WTC11 (cell line): ENCODE data around the gene B2M. TPM values are rescaled to one million over a fixed set of nuclear protein-coding genes. Genes with fewer than 3 reads are reported as not detected.

Experiments used
- ATAC-seq: fragments of 200-7000 bp; cut with Tn5 transposase; 2 replicates; pipeline ENCODE4 v1.10.0; 2021; ENCODE audit warnings: mild to moderate bottlenecking, moderate library complexity
- CTCF ChIA-PET: fragments of 300-600 bp; sonication (Branson Sonifier 250); formaldehyde crosslinking; loops from one replicate; lab custom pipeline; 2021; ENCODE audit warnings: antibody characterized with exemption; lab: Charles Lee
- POLR2A ChIA-PET: fragments of 350-600 bp; sonication (Branson Sonifier 250); formaldehyde crosslinking; loops from one replicate; lab custom pipeline; 2021; ENCODE audit warnings: antibody characterized with exemption; lab: Charles Lee
- DNase-seq: peaks from one replicate; pipeline ENCODE4 v3.0.0; 2021; ENCODE audit warnings: low spot score
- H3K27ac Mint-ChIP-seq: 2 replicates; pipeline ENCODE4 v1.8.0; 2021; ENCODE audit warnings: mixed read lengths
- H3K27me3 Mint-ChIP-seq: 2 replicates; pipeline ENCODE4 v1.8.0; 2021; ENCODE audit warnings: low read depth, mild to moderate bottlenecking, moderate library complexity, mixed read lengths
- H3K36me3 Mint-ChIP-seq: 2 replicates; pipeline ENCODE4 v1.8.0; 2021; ENCODE audit warnings: mixed read lengths
- H3K4me1 Mint-ChIP-seq: 2 replicates; pipeline ENCODE4 v1.8.0; 2022; ENCODE audit warnings: mixed read lengths
- H3K4me3 Mint-ChIP-seq: 2 replicates; pipeline ENCODE4 v1.8.0; 2021; ENCODE audit warnings: mild to moderate bottlenecking, moderate library complexity, mixed read lengths
- H3K9me3 Mint-ChIP-seq: 2 replicates; pipeline ENCODE4 v1.8.0; 2021; ENCODE audit warnings: mixed read lengths
- AFF4 ChIP-seq: sonication (generic); formaldehyde crosslinking; IDR thresholded peaks from 2 replicates; pipeline ENCODE4 v1.8.1; 2023; ENCODE audit warnings: mild to moderate bottlenecking, missing genetic modification reagents, borderline replicate concordance
- GTF2I ChIP-seq: fragments of 250-450 bp; sonication (Bioruptor Pico); conservative IDR thresholded peaks from 2 replicates; pipeline ENCODE4 v1.4.0; 2021; ENCODE audit warnings: mild to moderate bottlenecking
- JAZF1 ChIP-seq: fragments of 250-450 bp; sonication (Bioruptor Pico); IDR thresholded peaks from 2 replicates; pipeline ENCODE4 v1.9.0; 2021; ENCODE audit warnings: moderate library complexity, mild to moderate bottlenecking, inconsistent platforms
- MXD4 ChIP-seq: fragments of 250-450 bp; sonication (Bioruptor Pico); IDR thresholded peaks from 2 replicates; pipeline ENCODE4 v1.8.0; 2021; ENCODE audit warnings: mild to moderate bottlenecking, moderate library complexity, borderline replicate concordance
- NFE2L1 ChIP-seq: sonication (generic); formaldehyde crosslinking; IDR thresholded peaks from 2 replicates; pipeline ENCODE4 v1.8.1; 2023; ENCODE audit warnings: missing genetic modification reagents
- NR2C2 ChIP-seq: sonication (generic); formaldehyde crosslinking; IDR thresholded peaks from 2 replicates; pipeline ENCODE4 v1.8.0; 2022; ENCODE audit warnings: mild to moderate bottlenecking, missing genetic modification reagents
- SMAD4 ChIP-seq: sonication (generic); formaldehyde crosslinking; IDR thresholded peaks from 2 replicates; pipeline ENCODE4 v1.8.0; 2022; ENCODE audit warnings: mild to moderate bottlenecking, missing genetic modification reagents
- SOX15 ChIP-seq: fragments of 250-450 bp; sonication (Bioruptor Pico); IDR thresholded peaks from 2 replicates; pipeline ENCODE4 v1.9.0; 2021; ENCODE audit warnings: mild to moderate bottlenecking
- TEAD4 ChIP-seq: sonication (generic); formaldehyde crosslinking; IDR thresholded peaks from 2 replicates; pipeline ENCODE4 v1.8.0; 2022; ENCODE audit warnings: mild to moderate bottlenecking, missing genetic modification reagents
- TP53 ChIP-seq: sonication (generic); formaldehyde crosslinking; IDR thresholded peaks from 2 replicates; pipeline ENCODE4 v1.8.1; 2023; ENCODE audit warnings: mild to moderate bottlenecking, missing genetic modification reagents
- USF2 ChIP-seq: sonication (generic); formaldehyde crosslinking; IDR thresholded peaks from 2 replicates; pipeline ENCODE4 v1.8.1; 2023; ENCODE audit warnings: mild to moderate bottlenecking, missing genetic modification reagents, moderate library complexity
- ZBTB21 ChIP-seq: sonication (generic); formaldehyde crosslinking; IDR thresholded peaks from 2 replicates; pipeline ENCODE4 v1.8.1; 2023; ENCODE audit warnings: mild to moderate bottlenecking, missing genetic modification reagents, borderline replicate concordance
- ZNF138 ChIP-seq: sonication (generic); formaldehyde crosslinking; conservative IDR thresholded peaks from 2 replicates; pipeline ENCODE4 v1.8.1; 2022; ENCODE audit warnings: mild to moderate bottlenecking, moderate library complexity, missing genetic modification reagents
- ZNF317 ChIP-seq: sonication (generic); formaldehyde crosslinking; IDR thresholded peaks from 2 replicates; pipeline ENCODE4 v1.8.1; 2023; ENCODE audit warnings: low read depth, mild to moderate bottlenecking, moderate library complexity, missing genetic modification reagents, borderline replicate concordance
- ZNF425 ChIP-seq: fragments of 250-450 bp; sonication (Bioruptor Pico); conservative IDR thresholded peaks from 2 replicates; pipeline ENCODE4 v1.9.0; 2021; ENCODE audit warnings: mild to moderate bottlenecking
- total RNA-seq: library from RNA; stranded (reverse); gene quantifications from 3 replicates; pipeline ENCODE4 v1.2.3, GENCODE V29; 2021
- TF ChIP-seq, protein P1 (sequence below): sonication (generic); formaldehyde crosslinking; IDR thresholded peaks from 2 replicates; pipeline ENCODE4 v1.8.1; 2022; ENCODE audit warnings: mild to moderate bottlenecking, moderate library complexity, missing genetic modification reagents
- TF ChIP-seq, protein P2 (sequence below): fragments of 250-450 bp; sonication (Bioruptor Pico); IDR thresholded peaks from 2 replicates; pipeline ENCODE4 v2.1.2; 2022; ENCODE audit warnings: mild to moderate bottlenecking, moderate library complexity

B2M gene
- total RNA-seq, 1 experiment from 2014 or later, result 88.2 TPM

DNA sequence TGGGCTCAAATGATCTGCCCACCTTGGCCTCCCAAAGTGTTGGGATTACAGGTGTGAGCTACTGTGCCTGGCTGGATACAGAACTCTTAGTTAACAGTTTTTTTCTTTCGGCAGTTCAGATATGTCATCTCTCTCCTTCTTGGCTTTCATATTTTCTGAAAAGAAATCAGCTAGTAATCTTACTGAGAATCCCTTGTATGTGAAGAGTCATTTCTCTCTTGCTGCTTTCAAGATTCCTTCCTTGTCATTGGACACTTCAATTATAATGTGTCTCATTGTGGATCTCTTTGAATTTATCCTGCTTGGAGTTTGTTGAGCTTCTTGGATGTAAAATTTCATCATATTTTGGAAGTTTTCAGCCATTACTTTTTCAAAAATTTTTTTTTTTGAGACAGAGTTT lies 42.0 kb downstream of the B2M start (continued):
- TF ChIP-seq TP53 (CRISPR knock-in tag) (no peak), USF2 (CRISPR knock-in tag) (no peak), NFE2L1 (CRISPR knock-in tag) (no peak), ZNF425 (no peak), JAZF1 (no peak), ZNF138 (CRISPR knock-in tag) (no peak), TEAD4 (CRISPR knock-in tag) (no peak), ZBTB21 (no peak)
- TF ChIP-seq, protein P1, sequence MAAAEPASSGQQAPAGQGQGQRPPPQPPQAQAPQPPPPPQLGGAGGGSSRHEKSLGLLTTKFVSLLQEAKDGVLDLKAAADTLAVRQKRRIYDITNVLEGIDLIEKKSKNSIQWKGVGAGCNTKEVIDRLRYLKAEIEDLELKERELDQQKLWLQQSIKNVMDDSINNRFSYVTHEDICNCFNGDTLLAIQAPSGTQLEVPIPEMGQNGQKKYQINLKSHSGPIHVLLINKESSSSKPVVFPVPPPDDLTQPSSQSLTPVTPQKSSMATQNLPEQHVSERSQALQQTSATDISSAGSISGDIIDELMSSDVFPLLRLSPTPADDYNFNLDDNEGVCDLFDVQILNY (CRISPR knock-in tag), result no peak
- TF ChIP-seq, protein P2, sequence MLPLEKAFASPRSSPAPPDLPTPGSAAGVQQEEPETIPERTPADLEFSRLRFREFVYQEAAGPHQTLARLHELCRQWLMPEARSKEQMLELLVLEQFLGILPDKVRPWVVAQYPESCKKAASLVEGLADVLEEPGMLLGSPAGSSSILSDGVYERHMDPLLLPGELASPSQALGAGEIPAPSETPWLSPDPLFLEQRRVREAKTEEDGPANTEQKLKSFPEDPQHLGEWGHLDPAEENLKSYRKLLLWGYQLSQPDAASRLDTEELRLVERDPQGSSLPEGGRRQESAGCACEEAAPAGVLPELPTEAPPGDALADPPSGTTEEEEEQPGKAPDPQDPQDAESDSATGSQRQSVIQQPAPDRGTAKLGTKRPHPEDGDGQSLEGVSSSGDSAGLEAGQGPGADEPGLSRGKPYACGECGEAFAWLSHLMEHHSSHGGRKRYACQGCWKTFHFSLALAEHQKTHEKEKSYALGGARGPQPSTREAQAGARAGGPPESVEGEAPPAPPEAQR, result no peak

DNA sequence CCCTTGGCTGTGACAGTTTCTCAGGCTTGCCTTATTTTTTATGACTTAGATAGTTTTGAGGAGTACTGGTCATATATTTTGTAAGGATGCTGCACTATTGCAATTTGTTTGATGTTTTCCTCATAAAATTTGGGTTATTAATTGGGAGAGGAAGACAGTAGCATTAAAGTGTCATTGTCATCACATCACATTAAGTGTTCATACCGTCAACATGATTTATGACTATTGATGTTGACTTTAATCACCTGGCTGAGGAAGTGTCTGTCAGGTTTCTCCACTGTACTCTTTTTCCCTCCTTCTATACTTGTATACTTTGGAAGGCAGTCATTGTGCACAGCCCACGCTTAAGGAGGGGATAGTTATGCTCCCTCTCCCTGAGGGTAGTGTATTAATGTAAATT lies 51.9 kb downstream of the B2M start:
- no peak for DNase-seq
- no peak for ATAC-seq
- Mint-ChIP-seq H3K4me1 (no peaks in the 10 kb centered on the region), H3K27ac (no peak overlapping the region), H3K9me3 (peaks cover 6% of the 10 kb centered on the region; the same call in 1 of the 2 replicates), H3K4me3 (no peak overlapping the region), H3K27me3 (peaks cover 15% of the 10 kb centered on the region), H3K36me3 (no peaks in the 10 kb centered on the region)
- ChIA-PET POLR2A (no interaction called here), CTCF (no interaction called here)
- TF ChIP-seq AFF4 (CRISPR knock-in tag) (no peak), GTF2I (CRISPR knock-in tag) (no peak), MXD4 (CRISPR knock-in tag) (no peak), SOX15 (no peak), ZNF317 (CRISPR knock-in tag) (no peak), NR2C2 (CRISPR knock-in tag) (no peak), TEAD4 (CRISPR knock-in tag) (no peak), SMAD4 (CRISPR knock-in tag) (no peak)
